HUES6 (cell line): ENCODE measurements around the gene DGKI.
A peak's percentile ranks its signal among the peaks of the same experiment; 100 is the strongest.

Experiments
- H3K27ac ChIP-seq: 2 replicates; pipeline ENCODE4 v1.7.0; 2013; ENCODE audit warnings: low read depth, mild to moderate bottlenecking, low read length, inconsistent platforms
- H3K27me3 ChIP-seq: 2 replicates; pipeline ENCODE4 v1.6.1; 2013; ENCODE audit warnings: low read length; ENCODE audit not compliant: control insufficient read depth, insufficient read depth
- H3K36me3 ChIP-seq: 2 replicates; pipeline ENCODE4 v1.6.1; 2013; ENCODE audit warnings: low read length; ENCODE audit not compliant: control insufficient read depth, insufficient read depth
- H3K4me1 ChIP-seq: 2 replicates; pipeline ENCODE4 v1.6.1; 2013; ENCODE audit warnings: low read length; ENCODE audit not compliant: control insufficient read depth, insufficient read depth
- H3K4me3 ChIP-seq: 2 replicates; pipeline ENCODE4 v1.5.1; 2013; ENCODE audit warnings: low read depth, low read length
- H3K9ac ChIP-seq: one replicate; pipeline ENCODE4 v1.6.1; 2013; ENCODE audit warnings: mild to moderate bottlenecking, low read length
- H3K9me3 ChIP-seq: 2 replicates; pipeline ENCODE4 v1.6.1; 2013; ENCODE audit warnings: low read depth, low read length; ENCODE audit not compliant: control insufficient read depth, insufficient read depth

DGKI gene

DNA sequence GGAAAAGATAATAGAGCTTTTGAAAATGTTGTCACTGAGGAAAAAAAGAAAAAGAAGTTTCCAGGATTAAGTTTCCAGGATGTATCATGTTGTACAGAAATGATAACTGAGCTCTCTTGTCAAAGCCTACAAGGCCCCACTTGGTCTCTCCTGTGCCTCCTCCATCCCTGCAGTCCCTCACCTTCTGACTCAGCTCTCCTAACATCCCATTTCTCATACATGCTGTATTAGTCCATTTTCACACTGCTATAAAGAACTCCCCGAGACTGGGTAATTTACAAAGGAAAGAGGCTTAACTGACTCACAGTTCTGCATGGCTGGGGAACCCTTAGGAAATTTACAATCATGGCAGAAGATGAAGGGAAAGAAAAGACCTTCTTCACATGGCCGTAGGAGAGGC is 3.8 kb upstream of the DGKI start:
- H3K4me3 ChIP-seq = no peak overlapping the region
- H3K27me3 ChIP-seq = peaks cover 46% of the 10 kb centered on the region
- H3K9me3 ChIP-seq = no peaks in the 10 kb centered on the region
- peaks cover 9% of the 10 kb centered on the region for H3K4me1 ChIP-seq
- H3K9ac ChIP-seq = no peak overlapping the region
- H3K27ac ChIP-seq = no peak overlapping the region
- no peaks in the 10 kb centered on the region for H3K36me3 ChIP-seq

DNA sequence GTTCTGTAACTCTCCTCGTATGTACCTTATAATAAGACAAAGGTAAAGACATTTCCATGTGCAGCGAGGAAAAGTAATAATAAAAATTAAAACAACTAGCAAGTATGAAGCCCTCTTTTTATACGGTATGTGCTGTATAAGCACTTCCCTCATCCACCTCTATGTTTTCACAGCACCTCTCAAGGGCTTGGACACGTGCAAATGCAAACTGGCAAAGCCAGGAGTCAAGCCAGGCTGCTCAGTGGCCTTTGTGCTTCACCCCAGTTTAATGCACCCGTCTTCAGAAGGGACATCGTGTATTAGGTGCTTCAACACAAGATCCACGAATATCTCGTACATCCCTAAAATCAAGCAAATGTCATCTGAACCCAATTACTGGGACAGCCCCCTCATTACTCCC is 1.3 kb upstream of the DGKI start:
- H3K4me3 ChIP-seq = no peak overlapping the region
- H3K9me3 ChIP-seq = no peaks in the 10 kb centered on the region
- no peak overlapping the region for H3K9ac ChIP-seq
- peaks cover 13% of the 10 kb centered on the region for H3K4me1 ChIP-seq
- no peaks in the 10 kb centered on the region for H3K36me3 ChIP-seq
- no peak overlapping the region for H3K27ac ChIP-seq
- H3K27me3 ChIP-seq = peaks cover 65% of the 10 kb centered on the region

- H3K4me3 ChIP-seq = peak overlapping the region; percentile 74
- peaks cover 65% of the 10 kb centered on the region for H3K27me3 ChIP-seq
- H3K36me3 ChIP-seq = no peaks in the 10 kb centered on the region
These were observed 835 bp upstream of the DGKI start for GRCh38 chr7:137847568-137848050.

GRCh38 chr7:137846549-137846826 is 286 bp downstream of the DGKI start:
- no peak overlapping the region for H3K9ac ChIP-seq
- no peaks in the 10 kb centered on the region for H3K9me3 ChIP-seq
- peak overlapping the region; percentile 54 for H3K4me3 ChIP-seq
- H3K4me1 ChIP-seq = peaks cover 13% of the 10 kb centered on the region
- H3K27ac ChIP-seq = no peak overlapping the region
- peaks cover 65% of the 10 kb centered on the region for H3K27me3 ChIP-seq
- H3K36me3 ChIP-seq = no peaks in the 10 kb centered on the region

More at GRCh38 chr7:137847568-137848050, 835 bp upstream of the DGKI start:
- H3K9ac ChIP-seq = peak overlapping the region; percentile 36
- no peak overlapping the region for H3K27ac ChIP-seq
- no peaks in the 10 kb centered on the region for H3K9me3 ChIP-seq
- peaks cover 13% of the 10 kb centered on the region for H3K4me1 ChIP-seq

DNA sequence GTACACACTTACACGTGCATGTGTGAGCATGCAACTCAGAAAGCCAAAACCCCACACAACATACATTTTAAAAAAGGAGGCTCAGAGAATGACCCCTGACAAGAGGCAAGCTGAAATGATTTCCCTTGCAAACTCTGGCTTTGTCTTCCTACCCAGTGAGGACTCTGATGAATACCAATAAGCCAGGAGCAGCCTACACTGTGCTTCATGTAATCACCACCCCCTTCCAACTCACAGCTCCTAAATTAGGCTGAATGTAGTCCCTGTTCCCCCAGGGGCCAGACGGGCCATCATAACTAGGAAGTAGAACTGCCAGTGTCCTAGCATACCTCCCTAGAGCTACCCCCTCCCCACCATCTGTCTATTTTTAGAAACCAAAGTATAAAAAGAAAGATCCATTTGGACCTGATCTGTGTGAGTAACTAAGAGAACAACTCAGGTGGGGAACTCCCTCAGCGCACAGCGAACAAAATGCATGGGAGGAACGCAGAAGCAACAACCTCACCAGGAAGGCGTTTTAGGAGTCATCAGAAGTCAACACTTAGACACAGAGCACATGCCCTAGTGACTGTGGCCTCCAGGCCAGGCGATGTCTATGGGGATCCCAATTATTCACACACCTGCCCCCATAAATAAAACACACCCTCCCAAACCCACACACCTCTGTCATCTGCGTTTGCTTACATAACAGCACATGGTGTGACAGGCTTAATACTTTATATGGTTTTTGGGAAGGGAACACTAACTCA is 1.9 kb downstream of the DGKI start:
- H3K4me3 ChIP-seq = no peak overlapping the region
- no peaks in the 10 kb centered on the region for H3K9me3 ChIP-seq
- peaks cover 26% of the 10 kb centered on the region for H3K4me1 ChIP-seq
- H3K27ac ChIP-seq = no peak overlapping the region
- H3K27me3 ChIP-seq = peaks cover 62% of the 10 kb centered on the region
- no peaks in the 10 kb centered on the region for H3K36me3 ChIP-seq
- no peak overlapping the region for H3K9ac ChIP-seq

GRCh38 chr7:137839903-137840779 is 6.6 kb downstream of the DGKI start:
- Histone ChIP-seq H3K4me3 (no peak overlapping the region), H3K4me1 (peaks cover 28% of the 10 kb centered on the region), H3K36me3 (no peaks in the 10 kb centered on the region), H3K9ac (no peak overlapping the region), H3K27me3 (peaks cover 15% of the 10 kb centered on the region), H3K9me3 (no peaks in the 10 kb centered on the region), H3K27ac (peak overlapping the region; percentile 56)

- Histone ChIP-seq H3K27me3 (peaks cover 1% of the 10 kb centered on the region; the same call in 1 of the 2 replicates), H3K4me1 (peaks cover 25% of the 10 kb centered on the region), H3K9ac (no peak overlapping the region), H3K27ac (no peak overlapping the region), H3K9me3 (peaks cover 12% of the 10 kb centered on the region), H3K36me3 (0 out of 2 replicates have a peak, but pooled peaks cover 5% of the 10 kb centered on the region), H3K4me3 (no peak overlapping the region)
These were observed 8.0 kb downstream of the DGKI start for GRCh38 chr7:137838706-137839315.

DNA sequence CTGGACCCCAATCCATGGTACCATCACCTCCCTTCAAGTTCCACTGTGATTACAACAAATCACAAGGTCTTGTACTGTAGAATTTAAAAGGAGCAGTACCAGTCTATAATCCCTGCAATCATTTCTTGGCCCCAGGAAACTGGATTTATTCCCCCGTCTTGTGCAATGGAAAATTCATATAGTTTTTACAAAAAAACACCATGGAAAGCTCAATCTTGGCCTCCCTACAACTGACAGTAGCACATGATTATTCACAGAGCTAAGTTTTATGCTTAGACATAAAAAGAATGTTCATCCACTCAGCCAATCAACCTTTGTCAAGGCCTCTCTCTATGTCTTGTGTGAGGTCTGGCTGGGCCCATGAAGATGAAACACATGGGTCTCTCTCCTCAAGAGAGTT is 10.2 kb downstream of the DGKI start:
- Histone ChIP-seq H3K4me3 (no peak overlapping the region), H3K27me3 (no peaks in the 10 kb centered on the region), H3K9me3 (peaks cover 34% of the 10 kb centered on the region), H3K27ac (no peak overlapping the region), H3K4me1 (peaks cover 25% of the 10 kb centered on the region), H3K9ac (no peak overlapping the region), H3K36me3 (0 out of 2 replicates have a peak, but pooled peaks cover 5% of the 10 kb centered on the region)

DNA sequence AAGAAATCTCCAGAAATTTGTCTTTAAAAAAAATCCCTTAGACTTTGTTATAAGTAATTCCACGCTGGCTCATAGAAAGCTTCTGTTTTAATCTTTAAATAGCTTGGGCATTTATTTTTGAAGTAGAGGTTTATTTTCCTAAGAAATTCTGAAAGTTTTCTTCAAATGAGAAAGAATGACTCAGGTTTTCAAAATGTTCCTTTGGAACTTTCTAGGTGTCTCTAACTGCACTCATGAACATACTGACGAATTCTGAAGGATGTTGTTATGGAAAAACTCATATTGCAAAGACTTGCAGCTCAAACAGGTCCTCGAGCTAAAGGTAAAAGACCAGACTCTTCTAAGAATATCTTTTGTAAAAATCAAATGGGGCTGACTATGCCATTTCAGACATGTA is 10.7 kb downstream of the DGKI start:
- no peak overlapping the region for H3K9ac ChIP-seq
- H3K27ac ChIP-seq = no peak overlapping the region
- peaks cover 25% of the 10 kb centered on the region for H3K4me1 ChIP-seq
- no peaks in the 10 kb centered on the region for H3K27me3 ChIP-seq
- H3K9me3 ChIP-seq = peaks cover 39% of the 10 kb centered on the region
- 0 out of 2 replicates have a peak, but pooled peaks cover 5% of the 10 kb centered on the region for H3K36me3 ChIP-seq
- H3K4me3 ChIP-seq = no peak overlapping the region

DNA sequence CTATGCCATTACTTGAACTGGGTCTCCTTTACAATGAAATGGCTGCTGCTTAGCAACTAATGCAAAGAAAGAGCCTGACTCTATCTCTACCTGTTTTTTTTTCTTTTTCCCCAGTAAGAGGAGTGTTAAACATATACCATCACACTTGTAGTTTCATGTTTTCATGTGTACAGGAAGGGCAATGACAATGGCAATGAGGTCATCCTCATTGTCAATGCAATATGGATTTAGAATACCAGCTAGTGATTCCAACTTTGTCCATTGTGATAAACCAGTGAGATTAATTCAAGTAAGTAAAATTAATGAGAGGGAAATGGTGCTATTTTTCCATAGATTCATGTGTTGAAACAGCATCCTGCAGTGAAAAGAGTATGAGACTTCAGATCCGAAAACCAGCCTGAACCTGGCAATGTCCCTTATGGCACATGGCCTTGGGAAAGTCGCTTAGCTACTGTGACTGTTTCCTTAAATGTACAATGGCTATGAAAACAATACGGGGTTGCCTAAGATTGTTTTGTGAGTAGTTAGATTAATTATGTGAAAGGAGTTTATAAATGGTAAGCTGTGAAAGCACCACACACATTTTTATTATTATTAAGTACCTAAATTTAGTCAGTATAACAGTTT is 11.2 kb downstream of the DGKI start:
- peaks cover 19% of the 10 kb centered on the region for H3K4me1 ChIP-seq
- H3K9ac ChIP-seq = no peak overlapping the region
- H3K36me3 ChIP-seq = 0 out of 2 replicates have a peak, but pooled peaks cover 5% of the 10 kb centered on the region
- H3K4me3 ChIP-seq = no peak overlapping the region
- no peak overlapping the region for H3K27ac ChIP-seq
- no peaks in the 10 kb centered on the region for H3K27me3 ChIP-seq
- H3K9me3 ChIP-seq = peaks cover 44% of the 10 kb centered on the region
